Psoas muscle (tissue), 8 donors: ENCODE results near the gene NADK2. TPM values are rescaled to one million over a fixed set of nuclear protein-coding genes. Genes with fewer than 3 reads are reported as not detected.
"Not testable (repeated sequence)": the region's sequence is repeated elsewhere in the genome, so short reads cannot be mapped to it uniquely, and the experiment has no call there.

Experiments
- ATAC-seq, 4 donors: fragments of 200-7000 bp; cut with Tn5 transposase; one replicate each; pipeline ENCODE4 v1.9.1; 2020; ENCODE audit warnings: moderate library complexity in 3 of 4, mild to moderate bottlenecking in 2 of 4
- DNase-seq, 2 donors: peaks; one replicate each; pipeline ENCODE4 v3.0.0-alpha.2; 2020
- H3K27ac ChIP-seq: fragments of 200-600 bp; one replicate; pipeline ENCODE4 v1.8.0; 2022
- H3K27me3 ChIP-seq, 3 donors: fragments of 200-600 bp in 1 of 3; one replicate each; pipeline versions ENCODE4 v1.6.1 to v1.8.0; 2013 to 2022; ENCODE audit warnings: low read length in 2 of 3, mild to moderate bottlenecking in 2 of 3, moderate library complexity in 1 of 3; ENCODE audit not compliant: insufficient read depth in 3 of 3
- H3K36me3 ChIP-seq, 2 donors: fragments of 200-600 bp in 1 of 2; one replicate each; pipeline versions ENCODE4 v1.6.1 to v1.8.0; 2013 to 2022; ENCODE audit warnings: low read depth in 1 of 2, mild to moderate bottlenecking in 1 of 2, moderate library complexity in 1 of 2; ENCODE audit not compliant: insufficient read depth in 1 of 2
- H3K4me1 ChIP-seq: fragments of 200-600 bp; one replicate; pipeline ENCODE4 v1.8.0; 2022
- H3K4me3 ChIP-seq: fragments of 200-600 bp; one replicate; pipeline ENCODE4 v1.8.0; 2022; ENCODE audit warnings: mild to moderate bottlenecking
- H3K9me3 ChIP-seq: fragments of 200-600 bp; one replicate; pipeline ENCODE4 v1.8.0; 2022
- WGBS, 3 donors: extraction: QIAGEN DNeasy Blood & Tissue Kit; methylation state at CpG; one replicate each; pipeline versions ENCODE4 v1.1.6 to v1.1.7; 2013; 5-methylcytosine and 5-hydroxymethylcytosine counted together
- intact Hi-C, 2 donors: fragments of 100-400 bp; cut with DNase I; formaldehyde crosslinking; loops; one replicate each; pipeline versions ENCODE4 v1.11.0 to v1.14.2; 2022
- long read RNA-seq, 2 donors: library from polyadenylated mRNA; unstranded; transcript quantifications; one replicate each; pipeline ENCODE4 v2.0.0, GENCODE V29; 2021
- polyA plus RNA-seq, 3 donors: library from polyadenylated mRNA; stranded (reverse); fragments of 200-250 nt; gene quantifications; one replicate each; pipeline ENCODE4 v1.2.3, GENCODE V29; 2013
- total RNA-seq, 4 donors: library from RNA; stranded (reverse); fragmentation: NEBNext Ultra II Directional in 2 of 4; extraction: Animal tissue kit (Norgen Biotek cat#: 25700) in 2 of 4; gene quantifications; one replicate each; pipeline versions ENCODE4 v1.2.1 to v1.2.4, GENCODE V29; 2021 to 2023
- TF ChIP-seq, protein P1 (sequence below): fragments of 200-600 bp; IDR thresholded peaks from one replicate; pipeline ENCODE4 v1.8.0; 2022; ENCODE audit warnings: antibody characterized with exemption
- donor health status: healthy with polysubstance abuse.
- donor health status: DM: no; HTN: no; CAD: no; lungs with moderate emphysema.
- donor health status: Bipolar disorder and iron deficiency.
- donor health status: healthy.
- donor health status: DM: yes; HTN: yes; CAD: no.
- donor health status: DM: no; HTN: no; CAD: no.
- donor health status: DM: no; HTN: no; CAD: no.
- donor health status: DM: yes; HTN: yes; CAD: no.

Gene NADK2, protein sequence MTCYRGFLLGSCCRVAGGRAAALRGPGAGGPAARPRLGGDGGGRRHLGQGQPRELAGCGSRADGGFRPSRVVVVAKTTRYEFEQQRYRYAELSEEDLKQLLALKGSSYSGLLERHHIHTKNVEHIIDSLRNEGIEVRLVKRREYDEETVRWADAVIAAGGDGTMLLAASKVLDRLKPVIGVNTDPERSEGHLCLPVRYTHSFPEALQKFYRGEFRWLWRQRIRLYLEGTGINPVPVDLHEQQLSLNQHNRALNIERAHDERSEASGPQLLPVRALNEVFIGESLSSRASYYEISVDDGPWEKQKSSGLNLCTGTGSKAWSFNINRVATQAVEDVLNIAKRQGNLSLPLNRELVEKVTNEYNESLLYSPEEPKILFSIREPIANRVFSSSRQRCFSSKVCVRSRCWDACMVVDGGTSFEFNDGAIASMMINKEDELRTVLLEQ
- total RNA-seq: 10 to 100 TPM; 30.8 to 46.6 (median 35.2) TPM
- polyA plus RNA-seq: 10 to 100 TPM; 13.4 to 31.7 (median 18.4) TPM
- long read RNA-seq, donor 1, transcript NADK2-202 (12 exons, 2,243 nt): major isoform, 15 of 36 reads
- long read RNA-seq, donor 1, partial matches to known transcripts: 3 of 36 reads
- long read RNA-seq, donor 1, other reads (novel, unspliced or antisense): 17 of 36 reads
- long read RNA-seq, donor 2, transcript NADK2-202 (12 exons, 2,243 nt): major isoform, 7 of 34 reads
- long read RNA-seq, donor 2, partial matches to known transcripts: 6 of 34 reads
- long read RNA-seq, donor 2, other reads (novel, unspliced or antisense): 21 of 34 reads

- 0 to 1% (median 0%) methylated on average over 74 to 100 of the region's 100 CpGs for WGBS, 3 donors
- no peaks in the 10 kb centered on the region for H3K27me3 ChIP-seq
- H3K36me3 ChIP-seq: no peaks in the 10 kb centered on the region
- intact Hi-C loops: loop anchor here in 1 of 2 donors (5.0 to 10.0 kb wide), 2 partner anchors 60 to 633 kb away; partner anchors contain the start of genes NIPBL and RANBP3L
- H3K27ac ChIP-seq: peak within 1 kb of the TSS; percentile 96
- ATAC-seq: peak; percentile 94 to 95 (median 94)
- H3K4me3 ChIP-seq: peak within 1 kb of the TSS; percentile 91
- H3K4me1 ChIP-seq: peaks cover 40% of the 10 kb centered on the region
- DNase-seq: peak; percentile 95 to 97
- TF ChIP-seq, protein P1, sequence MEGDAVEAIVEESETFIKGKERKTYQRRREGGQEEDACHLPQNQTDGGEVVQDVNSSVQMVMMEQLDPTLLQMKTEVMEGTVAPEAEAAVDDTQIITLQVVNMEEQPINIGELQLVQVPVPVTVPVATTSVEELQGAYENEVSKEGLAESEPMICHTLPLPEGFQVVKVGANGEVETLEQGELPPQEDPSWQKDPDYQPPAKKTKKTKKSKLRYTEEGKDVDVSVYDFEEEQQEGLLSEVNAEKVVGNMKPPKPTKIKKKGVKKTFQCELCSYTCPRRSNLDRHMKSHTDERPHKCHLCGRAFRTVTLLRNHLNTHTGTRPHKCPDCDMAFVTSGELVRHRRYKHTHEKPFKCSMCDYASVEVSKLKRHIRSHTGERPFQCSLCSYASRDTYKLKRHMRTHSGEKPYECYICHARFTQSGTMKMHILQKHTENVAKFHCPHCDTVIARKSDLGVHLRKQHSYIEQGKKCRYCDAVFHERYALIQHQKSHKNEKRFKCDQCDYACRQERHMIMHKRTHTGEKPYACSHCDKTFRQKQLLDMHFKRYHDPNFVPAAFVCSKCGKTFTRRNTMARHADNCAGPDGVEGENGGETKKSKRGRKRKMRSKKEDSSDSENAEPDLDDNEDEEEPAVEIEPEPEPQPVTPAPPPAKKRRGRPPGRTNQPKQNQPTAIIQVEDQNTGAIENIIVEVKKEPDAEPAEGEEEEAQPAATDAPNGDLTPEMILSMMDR: peak; percentile 69
- H3K9me3 ChIP-seq: no peaks in the 10 kb centered on the region
Observed at GRCh38 chr5:36241631-36242533, at the start of gene NADK2. NADK2 (minus strand) TSS chr5:36241925; CDS start chr5:36241798, 127 bp downstream.

GRCh38 chr5:36285837-36286615, 44.3 kb upstream of the NADK2 start:
- intact Hi-C loops: no loop called here

DNA sequence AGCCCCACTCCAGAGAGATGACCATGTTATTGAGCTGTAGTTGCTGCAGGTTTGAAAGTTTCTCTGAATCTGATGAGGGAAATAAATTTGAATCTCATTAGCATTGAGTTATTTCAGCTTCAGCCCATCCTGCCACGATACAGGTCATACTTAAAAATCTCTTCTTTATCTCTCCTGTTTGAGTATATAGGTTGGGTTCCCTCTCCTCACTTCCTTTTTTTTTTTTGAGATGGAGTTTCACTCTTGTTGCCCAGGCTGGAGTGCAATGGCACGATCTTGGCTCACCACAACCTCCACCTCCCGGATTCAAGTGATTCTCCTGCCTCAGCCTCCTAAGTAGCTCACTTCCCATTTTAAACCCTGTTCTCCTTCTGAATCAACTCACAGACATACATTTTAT, 42.0 kb upstream of the NADK2 start:
- WGBS, 3 donors: 83 to 92% (median 90%) methylated on average over 3 of the region's 3 CpGs
- H3K9me3 ChIP-seq, DNase-seq, H3K36me3 ChIP-seq, H3K27ac ChIP-seq, H3K27me3 ChIP-seq, H3K4me3 ChIP-seq, H3K4me1 ChIP-seq, ATAC-seq, intact Hi-C loops: not testable (repeated sequence)

More at GRCh38 chr5:36285837-36286615, 44.3 kb upstream of the NADK2 start:
- whole genome bisulfite sequencing, 3 donors: 56 to 74% (median 57%) methylated on average over 2 of the region's 2 CpGs
- no peaks in the 10 kb centered on the region for H3K27me3 ChIP-seq
- TF ChIP-seq, protein P1: no peak
- ATAC-seq (no peak), DNase-seq (no peak)
- H3K4me1 ChIP-seq: no peaks in the 10 kb centered on the region
- no peak overlapping the region for H3K27ac ChIP-seq
- H3K9me3 ChIP-seq: no peaks in the 10 kb centered on the region
- no peaks in the 10 kb centered on the region for H3K36me3 ChIP-seq
- H3K4me3 ChIP-seq: no peak overlapping the region

GRCh38 chr5:36281626-36282025, 39.9 kb upstream of the NADK2 start:
- WGBS, 3 donors: 84 to 85% (median 85%) methylated on average over 2 of the region's 2 CpGs
- H3K4me3 ChIP-seq: no peak overlapping the region
- no peak for ATAC-seq
- H3K4me1 ChIP-seq: peaks cover 6% of the 10 kb centered on the region
- H3K27ac ChIP-seq: no peak overlapping the region
- TF ChIP-seq, protein P1: no peak
- intact Hi-C loops: no loop called here
- H3K36me3 ChIP-seq: no peaks in the 10 kb centered on the region
- no peaks in the 10 kb centered on the region for H3K27me3 ChIP-seq
- DNase-seq: no peak
- no peaks in the 10 kb centered on the region for H3K9me3 ChIP-seq
